Sigmoid colon (tissue), 4 donors: ENCODE measurements around the gene CLHC1.

Source experiments
- POLR2A ChIP-seq, 2 donors: fragments of 450-650 bp; IDR thresholded peaks; one replicate each; pipeline ENCODE4 v1.6.1; 2016; ENCODE audit warnings: antibody characterized with exemption in 2 of 2, mild to moderate bottlenecking in 2 of 2, moderate library complexity in 2 of 2
- POLR2AphosphoS5 ChIP-seq, 4 donors: sonication (generic); formaldehyde crosslinking; IDR thresholded peaks; one replicate each; pipeline ENCODE4 v1.6.1; 2017; ENCODE audit warnings: antibody characterized with exemption in 4 of 4
- TF ChIP-seq, protein P1 (sequence below), 4 experiments: fragments of 450-650 bp in 3 of 4; fragments of 200-600 bp in 1 of 4; IDR thresholded peaks; one replicate each; pipeline ENCODE4 v1.5.1; 2016 to 2019; ENCODE audit warnings: antibody characterized with exemption in 4 of 4, mild to moderate bottlenecking in 3 of 4, moderate library complexity in 2 of 4

DNA sequence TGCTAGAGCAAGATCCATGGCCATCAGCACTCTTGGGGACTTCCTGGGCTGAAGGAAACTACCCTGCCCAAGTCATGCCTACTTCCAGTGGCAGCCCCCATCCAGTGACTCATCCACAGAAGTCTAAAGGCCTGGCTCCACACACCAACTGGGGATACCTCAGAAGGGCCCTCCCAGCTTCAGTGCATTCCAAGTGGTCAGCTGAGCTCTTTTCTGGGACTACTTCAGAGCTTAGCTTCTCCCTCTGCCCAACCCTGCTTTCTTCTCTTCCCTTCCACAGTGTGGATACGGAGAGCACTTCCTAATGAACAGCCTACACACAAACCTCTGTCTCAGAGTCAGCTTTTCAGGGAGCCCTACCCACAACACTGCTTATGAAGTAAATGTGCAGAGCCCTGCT is 66.5 kb downstream of the CLHC1 start:
- TF ChIP-seq, protein P1, sequence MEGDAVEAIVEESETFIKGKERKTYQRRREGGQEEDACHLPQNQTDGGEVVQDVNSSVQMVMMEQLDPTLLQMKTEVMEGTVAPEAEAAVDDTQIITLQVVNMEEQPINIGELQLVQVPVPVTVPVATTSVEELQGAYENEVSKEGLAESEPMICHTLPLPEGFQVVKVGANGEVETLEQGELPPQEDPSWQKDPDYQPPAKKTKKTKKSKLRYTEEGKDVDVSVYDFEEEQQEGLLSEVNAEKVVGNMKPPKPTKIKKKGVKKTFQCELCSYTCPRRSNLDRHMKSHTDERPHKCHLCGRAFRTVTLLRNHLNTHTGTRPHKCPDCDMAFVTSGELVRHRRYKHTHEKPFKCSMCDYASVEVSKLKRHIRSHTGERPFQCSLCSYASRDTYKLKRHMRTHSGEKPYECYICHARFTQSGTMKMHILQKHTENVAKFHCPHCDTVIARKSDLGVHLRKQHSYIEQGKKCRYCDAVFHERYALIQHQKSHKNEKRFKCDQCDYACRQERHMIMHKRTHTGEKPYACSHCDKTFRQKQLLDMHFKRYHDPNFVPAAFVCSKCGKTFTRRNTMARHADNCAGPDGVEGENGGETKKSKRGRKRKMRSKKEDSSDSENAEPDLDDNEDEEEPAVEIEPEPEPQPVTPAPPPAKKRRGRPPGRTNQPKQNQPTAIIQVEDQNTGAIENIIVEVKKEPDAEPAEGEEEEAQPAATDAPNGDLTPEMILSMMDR (IDR thresholded peaks at IDR 0.05), result no peak
- TF ChIP-seq POLR2AphosphoS5 (IDR thresholded peaks at IDR 0.05) (no peak), POLR2A (IDR thresholded peaks at IDR 0.05) (no peak)
